A549 treated with GW870086 at 1 μM for 4 hours (cell line): ENCODE data around the gene EXTL1. TPM values are rescaled to one million over a fixed set of nuclear protein-coding genes. Genes with fewer than 3 reads are reported as not detected.

Source experiments
- total RNA-seq: library from RNA; stranded (reverse); fragments of 200-300 nt; extraction: Qiagen RNA extraction; gene quantifications from 5 replicates; pipeline ENCODE4 v1.2.3, GENCODE V29; 2022; ENCODE audit warnings: low read depth

Gene EXTL1, protein sequence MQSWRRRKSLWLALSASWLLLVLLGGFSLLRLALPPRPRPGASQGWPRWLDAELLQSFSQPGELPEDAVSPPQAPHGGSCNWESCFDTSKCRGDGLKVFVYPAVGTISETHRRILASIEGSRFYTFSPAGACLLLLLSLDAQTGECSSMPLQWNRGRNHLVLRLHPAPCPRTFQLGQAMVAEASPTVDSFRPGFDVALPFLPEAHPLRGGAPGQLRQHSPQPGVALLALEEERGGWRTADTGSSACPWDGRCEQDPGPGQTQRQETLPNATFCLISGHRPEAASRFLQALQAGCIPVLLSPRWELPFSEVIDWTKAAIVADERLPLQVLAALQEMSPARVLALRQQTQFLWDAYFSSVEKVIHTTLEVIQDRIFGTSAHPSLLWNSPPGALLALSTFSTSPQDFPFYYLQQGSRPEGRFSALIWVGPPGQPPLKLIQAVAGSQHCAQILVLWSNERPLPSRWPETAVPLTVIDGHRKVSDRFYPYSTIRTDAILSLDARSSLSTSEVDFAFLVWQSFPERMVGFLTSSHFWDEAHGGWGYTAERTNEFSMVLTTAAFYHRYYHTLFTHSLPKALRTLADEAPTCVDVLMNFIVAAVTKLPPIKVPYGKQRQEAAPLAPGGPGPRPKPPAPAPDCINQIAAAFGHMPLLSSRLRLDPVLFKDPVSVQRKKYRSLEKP
- total RNA-seq: 0.08 TPM in 1 of 5 replicates, not detected in the others

DNA sequence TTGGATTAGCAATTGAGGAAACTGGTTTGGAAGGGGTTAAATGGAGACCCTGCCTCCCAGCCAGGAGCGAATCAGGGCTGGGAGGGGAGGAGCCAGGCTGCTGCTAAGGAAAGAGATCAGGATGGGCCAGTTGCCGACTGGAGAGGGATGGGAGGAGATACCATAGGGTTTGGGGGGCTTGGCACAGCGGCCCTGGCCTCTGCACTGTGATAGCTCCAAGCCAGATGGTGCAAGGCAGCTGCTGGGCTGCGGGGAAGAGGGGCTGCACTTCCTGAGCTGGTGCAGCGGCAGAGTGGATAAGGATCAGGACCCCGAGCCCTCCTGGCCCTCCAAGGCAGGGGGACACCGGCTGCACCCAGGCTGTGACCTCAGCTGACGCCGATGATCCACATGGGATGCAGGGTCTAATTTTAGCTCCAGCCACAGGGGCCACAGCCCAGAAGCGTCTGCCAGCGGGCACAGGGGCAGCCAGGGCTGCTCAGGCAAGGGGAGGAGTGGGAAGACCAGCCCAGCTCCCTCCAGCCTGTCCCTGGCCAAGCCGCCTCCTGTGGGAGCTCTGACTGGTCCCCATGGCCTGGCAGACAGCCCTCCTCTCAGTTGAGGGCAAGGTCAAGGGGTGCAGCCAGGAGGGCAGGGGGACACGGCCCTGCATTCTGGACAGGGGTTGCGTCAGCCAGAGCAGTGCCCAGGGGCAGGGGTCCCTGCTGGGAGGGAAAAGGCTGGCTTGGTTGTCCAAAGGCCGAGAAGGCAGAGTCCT lies at the start of gene EXTL1:
EXTL1 (plus strand) TSS at position 129 of the 757 bp plus-strand sequence. CDS start 872 bp downstream, outside the sequence.

DNA sequence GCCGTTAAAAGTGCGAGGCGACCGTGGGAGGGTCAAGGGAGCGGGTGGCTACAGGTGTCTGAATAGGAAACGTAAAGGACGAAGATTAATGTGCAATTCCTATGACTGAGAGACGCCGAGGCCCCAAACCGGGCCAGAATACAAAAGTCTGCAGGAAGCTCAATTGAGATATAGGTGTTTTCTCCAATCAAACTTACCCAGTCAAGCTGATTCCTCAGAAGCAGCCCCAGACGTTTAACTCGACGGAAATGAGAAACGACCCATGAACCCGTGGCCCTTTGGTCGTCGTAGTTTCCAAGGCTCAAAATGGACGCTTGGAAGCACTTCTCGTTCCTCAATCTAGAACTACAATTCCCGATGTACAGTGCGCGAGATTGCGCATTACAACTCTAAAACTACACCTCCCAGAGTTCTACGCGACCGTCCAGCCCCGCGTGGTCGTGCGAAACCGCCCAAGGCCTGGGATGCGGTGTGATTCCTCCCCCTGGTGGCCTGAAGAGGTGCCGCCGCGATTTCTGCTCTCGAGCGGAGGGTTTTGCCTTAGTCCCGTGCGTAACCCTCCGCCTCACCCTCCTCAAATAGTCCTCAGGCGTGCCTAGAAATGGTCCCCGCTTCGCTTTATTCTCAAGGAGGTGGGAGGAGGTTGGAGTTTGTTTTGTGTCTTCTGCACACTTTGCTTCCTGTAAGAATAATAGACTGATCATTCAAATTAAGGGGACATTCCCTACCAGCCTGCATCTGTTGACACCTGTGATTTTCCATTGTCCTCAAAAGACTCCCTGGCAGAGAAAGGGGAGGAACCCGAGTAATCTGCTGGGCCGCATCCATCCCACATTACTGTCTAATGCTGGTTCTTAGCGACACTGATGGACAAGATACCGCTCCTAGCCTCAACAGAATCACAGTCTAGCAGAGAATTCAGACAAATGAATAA lies 23.5 kb upstream of the EXTL1 start, which contains the start of gene PAFAH2:
PAFAH2 (minus strand) TSS at position 236 of the 934 bp plus-strand sequence. CDS start 7,247 bp downstream, outside the sequence.

DNA sequence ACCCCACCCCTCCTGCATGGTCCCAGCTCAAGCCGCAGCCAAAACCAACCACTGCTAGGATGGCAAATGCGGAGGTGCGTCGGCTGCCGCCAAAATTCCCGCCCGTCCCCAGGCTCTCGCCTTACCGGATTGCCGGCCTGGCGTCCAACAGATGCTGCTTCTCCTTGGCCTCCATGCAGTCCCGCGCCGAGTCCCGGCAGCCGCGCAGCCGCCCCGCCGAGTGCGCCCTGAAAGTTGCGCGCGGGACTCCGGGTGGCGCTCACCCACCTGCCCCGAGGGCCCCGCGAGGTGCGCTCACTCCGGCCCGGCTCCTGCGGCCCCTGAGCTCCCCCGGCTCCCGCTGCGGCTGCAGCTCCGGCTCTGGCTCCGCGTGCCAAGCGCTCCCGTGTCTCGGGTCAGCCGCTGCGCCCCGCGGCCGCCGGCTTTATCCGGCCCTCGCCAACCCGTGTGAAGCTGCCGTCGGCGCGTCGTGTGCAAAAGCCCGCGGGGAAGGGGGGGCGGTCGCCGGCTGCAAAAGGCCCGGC lies 24.2 kb downstream of the EXTL1 start, which contains the start of gene SLC30A2:
SLC30A2 (minus strand) TSS at position 397 of the 524 bp plus-strand sequence; CDS start at position 175, 222 bp downstream.

DNA sequence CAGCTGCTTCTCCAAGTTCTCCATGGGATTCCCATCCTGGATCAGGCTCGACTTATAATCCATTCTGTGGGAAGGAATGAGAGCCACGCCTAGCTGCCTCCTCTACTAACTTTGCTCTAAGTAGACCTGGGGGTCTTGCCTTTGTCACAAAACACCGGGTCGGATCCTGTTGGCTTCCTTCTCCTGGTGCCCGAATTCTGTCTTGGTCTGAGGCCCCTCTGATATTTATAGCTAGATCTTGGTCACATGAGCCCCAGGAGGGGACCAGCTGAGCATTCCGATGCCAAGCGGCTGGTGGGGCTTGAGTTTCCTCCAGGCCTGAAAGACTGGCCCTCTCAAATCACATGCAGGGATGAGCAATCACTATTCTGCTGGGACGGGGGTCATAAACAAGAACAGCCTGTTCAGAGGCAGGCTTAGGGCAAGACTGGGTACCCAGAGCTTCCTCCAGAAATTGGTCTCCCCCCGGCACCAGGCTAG lies 45.9 kb downstream of the EXTL1 start, which contains the start of gene TRIM63:
TRIM63 (minus strand) TSS at position 199 of the 480 bp plus-strand sequence; CDS start at position 63, 136 bp downstream.

Other genes starting within 250 kb of the EXTL1 start
- 53.1 to 66.3 TPM (median 61.9 TPM) in 5 replicates for gene SELENON, start 221.6 kb upstream of the EXTL1 start, total RNA-seq
- 25.1 to 27.2 TPM (median 27.2 TPM) in 5 replicates for gene MTFR1L, start 201.8 kb upstream of the EXTL1 start, total RNA-seq
- gene AUNIP, start 162.3 kb upstream of the EXTL1 start, total RNA-seq: 6.7 to 7.9 TPM (median 7.5 TPM) in 5 replicates
- 4.4 to 5.8 TPM (median 4.8 TPM) in 5 replicates for gene PAQR7, start 146.1 kb upstream of the EXTL1 start, total RNA-seq
- 195 to 218 TPM (median 202 TPM) in 5 replicates for gene STMN1, start 115.4 kb upstream of the EXTL1 start, total RNA-seq
- gene PAFAH2, start 23.7 kb upstream of the EXTL1 start, total RNA-seq: 6.1 to 8.5 TPM (median 8.2 TPM) in 5 replicates
- gene SLC30A2, start 24.3 kb downstream of the EXTL1 start, total RNA-seq: 0.19 to 0.40 TPM (median 0.31 TPM) in 5 replicates
- gene TRIM63, start 45.9 kb downstream of the EXTL1 start, total RNA-seq: 0.70 to 1.5 TPM (median 1.2 TPM) in 5 replicates
- gene PDIK1L, start 90.0 kb downstream of the EXTL1 start, total RNA-seq: 1.6 to 2.1 TPM (median 2.0 TPM) in 5 replicates
- 0.07 to 0.10 TPM (median 0.08 TPM) in 3 of 5 replicates, not detected in the others for gene FAM110D, start 137.3 kb downstream of the EXTL1 start, total RNA-seq
- not detected in 5 replicates for gene C1orf232, start 147.2 kb downstream of the EXTL1 start, total RNA-seq
- 54.0 to 67.0 TPM (median 63.2 TPM) in 5 replicates for gene ZNF593, start 148.1 kb downstream of the EXTL1 start, total RNA-seq
- 0.26 to 0.31 TPM in 2 of 5 replicates, not detected in the others for gene ZNF593OS, start 150.1 kb downstream of the EXTL1 start, total RNA-seq
- 0.20 to 0.50 TPM (median 0.32 TPM) in 5 replicates for gene CNKSR1, start 155.7 kb downstream of the EXTL1 start, total RNA-seq
- not detected in 5 replicates for gene CATSPER4, start 168.8 kb downstream of the EXTL1 start, total RNA-seq
- gene CEP85, start 212.4 kb downstream of the EXTL1 start, total RNA-seq: 10.3 to 13.3 TPM (median 12.5 TPM) in 5 replicates